CD4-positive, alpha-beta T cell treated with Interleukin-15 for 4 hours (primary cell): Measurements from ENCODE around the gene CCR4.
"Not testable (repeated sequence)": the region's sequence is repeated elsewhere in the genome, so short reads cannot be mapped to it uniquely, and the experiment has no call there.

Experiments used
- DNase-seq: peaks from one replicate; pipeline ENCODE4 v3.0.0-alpha.2; 2020; ENCODE audit warnings: low spot score

The CCR4 gene

GRCh38 chr3:32951410-32951811, at the start of gene CCR4:
Gene CCR4, plus strand, starts transcription at chr3:32951644. Its CDS starts 1,779 bp downstream, at chr3:32953423.
- peak; percentile 67 for DNase-seq

GRCh38 chr3:32902887-32903371, 48.5 kb upstream of the CCR4 start:
- DNase-seq, result peak; percentile 10

GRCh38 chr3:32903953-32904352, 47.5 kb upstream of the CCR4 start:
- no peak for DNase-seq

GRCh38 chr3:32909999-32910398, 41.4 kb upstream of the CCR4 start:
- no peak for DNase-seq

- DNase-seq, result no peak
Observed at GRCh38 chr3:32910954-32911353, 40.5 kb upstream of the CCR4 start.

- DNase-seq, result no peak
Observed at GRCh38 chr3:32912046-32912445, 39.4 kb upstream of the CCR4 start.

- no peak for DNase-seq
Observed at GRCh38 chr3:32913790-32914446, 37.5 kb upstream of the CCR4 start.

- no peak for DNase-seq
Observed at GRCh38 chr3:32919920-32920319, 31.5 kb upstream of the CCR4 start.

- DNase-seq, result no peak
Observed at GRCh38 chr3:32922078-32922477, 29.4 kb upstream of the CCR4 start.

- DNase-seq, result no peak
Observed at GRCh38 chr3:32930161-32930560, 21.3 kb upstream of the CCR4 start.

- not testable (repeated sequence) for DNase-seq
Observed at GRCh38 chr3:32931273-32931672, 20.2 kb upstream of the CCR4 start.

- DNase-seq, result no peak
Observed at GRCh38 chr3:32934150-32934742, 17.2 kb upstream of the CCR4 start.

GRCh38 chr3:32937331-32937730, 14.1 kb upstream of the CCR4 start:
- no peak for DNase-seq

GRCh38 chr3:32939531-32940284, 11.7 kb upstream of the CCR4 start:
- not testable (repeated sequence) for DNase-seq

- no peak for DNase-seq
Observed at GRCh38 chr3:32940726-32941125, 10.7 kb upstream of the CCR4 start.

- no peak for DNase-seq
Observed at GRCh38 chr3:32945136-32945535, 6.3 kb upstream of the CCR4 start.

GRCh38 chr3:32945598-32945997, 5.8 kb upstream of the CCR4 start:
- not testable (repeated sequence) for DNase-seq

GRCh38 chr3:32946973-32947788, 4.3 kb upstream of the CCR4 start:
- DNase-seq, result no peak

GRCh38 chr3:32947789-32948238, 3.6 kb upstream of the CCR4 start:
- peak; percentile 92 for DNase-seq

GRCh38 chr3:32948625-32949445, 2.6 kb upstream of the CCR4 start:
- DNase-seq, result no peak

GRCh38 chr3:32950516-32950915, 928 bp upstream of the CCR4 start:
- no peak for DNase-seq
